ENCODE measurements around the gene SYNE1.

The SYNE1 gene

DNA sequence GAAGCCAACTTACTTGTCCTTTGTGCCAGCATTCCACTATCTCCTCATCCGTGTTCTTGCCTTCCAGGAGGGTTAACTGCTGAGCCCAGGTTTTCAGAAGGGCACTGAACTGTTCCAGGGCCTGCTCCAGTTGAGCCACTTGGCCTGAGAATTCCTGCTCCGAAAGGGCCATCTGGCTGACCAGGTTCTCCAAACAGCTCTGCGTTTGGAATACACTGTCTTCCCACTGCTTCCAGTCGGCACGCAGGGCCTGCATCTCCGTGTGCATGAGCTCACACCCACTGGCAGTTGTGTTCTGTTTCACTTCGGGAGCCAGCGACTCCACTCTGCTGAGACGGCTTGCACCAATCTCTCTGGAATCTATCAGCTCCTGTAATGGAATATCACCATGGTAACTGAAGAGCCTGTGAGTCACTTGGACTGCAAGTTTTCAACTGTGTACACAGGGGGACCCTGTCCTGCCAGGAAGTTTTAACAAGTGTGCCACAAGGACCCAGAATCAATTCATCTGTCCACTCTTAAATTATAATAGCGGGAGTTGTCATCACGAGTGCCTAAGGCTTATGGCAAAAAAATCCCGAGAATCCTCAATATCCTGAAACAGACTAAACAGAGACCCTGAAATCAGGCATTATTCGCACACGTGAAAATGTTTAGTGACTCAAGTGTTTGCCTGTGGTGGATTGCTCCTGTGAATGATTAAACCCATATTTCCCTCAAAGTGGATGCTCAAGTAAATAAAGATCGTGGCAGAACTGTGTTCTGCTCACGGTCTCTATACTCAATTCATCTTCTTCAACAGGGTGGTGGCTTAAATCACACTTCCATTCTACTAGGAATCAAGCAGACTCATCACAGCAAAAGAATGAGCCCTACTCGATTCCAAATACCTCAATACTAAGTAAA is 255.9 kb downstream of the SYNE1 start:
- no peaks in the 10 kb centered on the region for H3K4me1 Mint-ChIP-seq
- H3K9me3 Mint-ChIP-seq: no peaks in the 10 kb centered on the region
- H3K4me3 Mint-ChIP-seq: no peak overlapping the region
- no peak for DNase-seq
- no peak overlapping the region for H3K27ac Mint-ChIP-seq
- CTCF ChIA-PET: no interaction called here
- peaks cover 10% of the 10 kb centered on the region for H3K27me3 Mint-ChIP-seq
- H3K36me3 Mint-ChIP-seq: no peaks in the 10 kb centered on the region

DNA sequence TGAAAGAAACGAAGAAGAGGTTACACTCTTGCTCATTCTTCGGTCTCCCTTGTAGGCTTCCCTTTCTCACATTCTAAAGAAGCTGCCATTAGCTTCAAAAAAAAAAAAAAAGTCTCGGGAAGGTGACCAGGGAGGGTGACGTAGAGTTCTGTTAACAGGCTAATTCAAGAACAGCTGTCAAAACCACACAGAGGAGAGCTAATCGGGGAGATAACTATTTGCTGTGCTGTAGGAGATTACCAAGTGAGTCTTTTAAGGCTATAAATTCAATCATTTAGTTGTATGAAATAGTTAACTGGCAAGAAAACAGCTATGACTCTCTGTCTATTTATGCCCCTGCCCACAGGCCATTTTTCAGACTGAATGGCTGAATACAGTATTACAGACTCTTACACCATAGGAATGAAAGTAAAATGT is 256.8 kb downstream of the SYNE1 start:
- Mint-ChIP-seq H3K27ac (no peak overlapping the region), H3K9me3 (no peaks in the 10 kb centered on the region), H3K4me3 (no peak overlapping the region), H3K36me3 (no peaks in the 10 kb centered on the region), H3K4me1 (no peaks in the 10 kb centered on the region), H3K27me3 (peaks cover 10% of the 10 kb centered on the region)
- no peak for DNase-seq
- CTCF ChIA-PET: no interaction called here

DNA sequence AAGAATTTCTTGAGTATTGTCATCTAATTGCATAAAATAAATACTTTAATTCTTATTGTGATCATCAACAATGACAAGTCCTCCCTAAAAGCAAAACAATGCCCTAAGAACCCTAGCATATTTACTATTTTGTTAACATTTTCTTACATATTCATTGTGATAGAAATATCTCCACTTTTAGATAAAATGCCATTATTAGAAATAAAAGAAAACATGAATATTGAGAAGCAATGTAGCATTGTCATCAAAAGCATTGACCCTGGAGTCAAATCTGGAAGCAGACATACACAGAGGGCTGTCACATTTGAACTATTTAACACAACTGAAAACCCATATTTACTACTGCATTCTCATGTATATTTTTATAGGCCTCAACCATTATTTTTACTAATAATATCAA is 257.7 kb downstream of the SYNE1 start:
- CTCF ChIA-PET: no interaction called here
- Mint-ChIP-seq H3K4me3 (no peak overlapping the region), H3K36me3 (no peaks in the 10 kb centered on the region), H3K27me3 (peaks cover 10% of the 10 kb centered on the region), H3K4me1 (no peaks in the 10 kb centered on the region), H3K27ac (no peak overlapping the region), H3K9me3 (no peaks in the 10 kb centered on the region)
- no peak for DNase-seq

DNA sequence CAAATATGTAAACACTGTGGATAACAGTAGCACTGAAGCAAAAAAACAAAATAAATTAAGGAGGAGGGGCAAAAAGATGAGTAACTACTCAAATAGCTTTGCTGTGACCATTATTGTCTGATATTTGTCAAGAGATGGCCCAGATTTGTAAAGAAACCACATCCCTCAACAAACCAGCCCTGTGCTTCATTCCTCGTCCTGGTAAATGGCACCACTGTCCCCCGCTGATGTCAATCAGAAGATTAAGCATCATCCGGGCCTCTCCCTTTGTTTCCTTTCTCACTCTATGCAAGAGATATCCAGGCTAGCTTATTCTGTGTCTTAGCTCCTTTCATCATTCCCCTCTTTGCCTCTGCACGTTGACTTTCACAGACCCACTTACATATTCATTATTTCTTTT is 259.0 kb downstream of the SYNE1 start:
- Mint-ChIP-seq H3K4me1 (no peaks in the 10 kb centered on the region), H3K27me3 (peaks cover 10% of the 10 kb centered on the region), H3K4me3 (no peak overlapping the region), H3K36me3 (no peaks in the 10 kb centered on the region), H3K27ac (no peak overlapping the region), H3K9me3 (no peaks in the 10 kb centered on the region)
- CTCF ChIA-PET: no interaction called here
- DNase-seq: no peak

DNA sequence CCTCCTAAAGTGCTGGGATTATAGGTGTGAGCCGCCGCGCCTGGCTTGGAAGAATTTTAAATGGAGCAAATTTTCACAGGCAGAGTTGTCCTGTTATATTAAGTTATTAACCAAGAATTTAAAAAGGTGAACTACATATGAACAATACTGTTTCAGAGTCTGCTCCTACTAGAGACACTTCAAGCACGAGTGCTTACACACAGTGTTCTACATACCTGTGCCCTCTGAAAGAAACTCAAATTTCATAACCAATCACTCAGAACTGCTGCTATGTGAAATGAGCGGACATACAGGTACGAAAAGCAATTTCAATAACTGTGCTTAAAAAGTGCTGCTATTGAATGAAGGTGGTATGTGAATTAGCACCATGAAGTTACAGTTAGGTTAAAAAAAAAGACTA is 262.0 kb downstream of the SYNE1 start:
- CTCF ChIA-PET: no interaction called here
- H3K9me3 Mint-ChIP-seq: no peaks in the 10 kb centered on the region
- no peak overlapping the region for H3K4me3 Mint-ChIP-seq
- DNase-seq: no peak
- no peak overlapping the region for H3K27ac Mint-ChIP-seq
- H3K36me3 Mint-ChIP-seq: no peaks in the 10 kb centered on the region
- H3K4me1 Mint-ChIP-seq: no peaks in the 10 kb centered on the region
- H3K27me3 Mint-ChIP-seq: peaks cover 9% of the 10 kb centered on the region

DNA sequence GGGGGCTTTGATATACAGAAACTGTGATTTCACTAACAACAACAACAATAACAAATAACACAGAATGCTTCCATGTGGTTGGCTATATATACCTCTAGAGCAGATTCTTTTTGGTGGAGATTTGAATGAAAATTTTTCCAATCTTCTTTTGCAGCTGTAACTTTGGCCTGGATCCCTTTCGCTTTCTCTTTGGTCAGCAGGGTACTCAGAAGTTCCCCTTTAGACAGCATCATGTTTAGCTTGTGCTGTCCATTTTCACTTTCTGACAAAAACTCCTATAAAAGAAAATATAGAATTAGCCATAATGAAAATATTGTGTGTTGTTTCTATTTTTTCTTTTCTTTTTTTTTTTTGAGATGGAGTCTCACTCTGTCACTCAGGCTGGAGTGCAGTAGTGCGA is 264.2 kb downstream of the SYNE1 start:
- Mint-ChIP-seq H3K27ac (no peak overlapping the region), H3K4me1 (no peaks in the 10 kb centered on the region), H3K36me3 (no peaks in the 10 kb centered on the region), H3K27me3 (peaks cover 9% of the 10 kb centered on the region), H3K4me3 (no peak overlapping the region), H3K9me3 (no peaks in the 10 kb centered on the region)
- CTCF ChIA-PET: no interaction called here
- no peak for DNase-seq

DNA sequence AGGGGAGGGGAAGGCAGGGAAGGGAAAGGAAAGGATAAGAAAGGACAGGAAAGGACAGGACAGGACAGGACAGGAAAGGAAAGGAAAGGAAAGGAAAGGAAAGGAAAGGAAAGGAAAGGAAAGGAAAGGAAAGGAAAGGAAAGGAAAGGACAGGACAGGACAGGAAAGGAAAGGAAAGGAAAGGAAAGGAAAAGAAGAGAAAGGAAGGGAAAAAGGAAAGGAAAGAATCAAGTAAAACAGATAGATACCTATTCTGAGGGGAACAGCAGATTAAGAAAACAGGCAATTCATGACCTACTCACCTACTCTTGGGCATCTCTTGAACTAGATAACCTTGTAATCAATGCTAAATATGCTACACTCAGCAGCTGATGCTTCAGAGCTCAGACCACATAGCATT is 265.4 kb downstream of the SYNE1 start:
- DNase-seq: no peak
- H3K27me3 Mint-ChIP-seq: peaks cover 13% of the 10 kb centered on the region
- H3K4me1 Mint-ChIP-seq: no peaks in the 10 kb centered on the region
- H3K9me3 Mint-ChIP-seq: no peaks in the 10 kb centered on the region
- CTCF ChIA-PET: no interaction called here
- no peak overlapping the region for H3K27ac Mint-ChIP-seq
- H3K4me3 Mint-ChIP-seq: no peak overlapping the region
- no peaks in the 10 kb centered on the region for H3K36me3 Mint-ChIP-seq

DNA sequence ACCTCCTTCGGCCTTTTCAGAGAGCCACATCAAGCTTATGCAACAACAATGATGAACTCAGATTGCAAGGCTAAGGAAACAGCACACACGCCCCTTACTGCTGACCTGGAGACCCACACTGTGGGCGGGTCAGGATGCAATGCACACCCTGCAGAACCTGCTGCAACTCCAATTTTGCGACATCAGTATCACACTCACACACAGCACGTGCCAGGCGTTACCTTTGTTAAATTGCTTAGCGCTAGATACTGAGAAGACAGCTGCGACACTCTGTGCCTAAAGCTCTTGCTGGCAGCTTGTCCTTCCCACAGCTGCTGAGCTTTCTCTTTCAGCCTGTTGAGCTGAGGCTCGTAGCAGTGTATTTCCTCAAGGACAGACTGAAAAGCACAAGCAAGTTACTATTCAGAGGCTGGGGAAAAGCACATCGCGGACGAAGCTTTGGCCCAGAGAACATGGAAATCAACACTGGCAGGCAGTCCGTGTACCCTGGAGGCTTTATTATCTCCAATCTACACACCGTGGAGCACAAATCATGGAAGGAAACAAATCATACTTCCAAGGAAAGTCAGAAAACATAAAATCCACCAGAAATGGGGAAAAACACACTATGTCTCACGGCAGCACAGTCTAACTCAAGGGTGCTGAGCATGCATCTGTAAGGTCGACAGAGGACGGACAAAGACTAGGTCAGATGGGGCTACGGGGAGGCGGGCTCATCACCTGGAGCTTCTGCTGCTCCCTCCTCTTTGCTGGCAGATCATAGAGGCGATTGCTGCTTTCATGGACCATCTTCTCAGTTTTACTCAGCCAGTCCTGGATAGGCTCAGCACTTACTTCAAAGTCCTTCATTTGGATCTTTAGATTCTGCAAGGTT is 268.2 kb downstream of the SYNE1 start:
- no peak overlapping the region for H3K4me3 Mint-ChIP-seq
- no peak for DNase-seq
- no peak overlapping the region for H3K27ac Mint-ChIP-seq
- CTCF ChIA-PET: interaction anchor here (1.7 kb wide), 1 partner anchor 31 kb away, joined by 6 read pairs; no protein-coding TSS in a partner anchor
- H3K36me3 Mint-ChIP-seq: no peaks in the 10 kb centered on the region
- no peaks in the 10 kb centered on the region for H3K9me3 Mint-ChIP-seq
- peaks cover 13% of the 10 kb centered on the region for H3K27me3 Mint-ChIP-seq
- H3K4me1 Mint-ChIP-seq: no peaks in the 10 kb centered on the region

DNA sequence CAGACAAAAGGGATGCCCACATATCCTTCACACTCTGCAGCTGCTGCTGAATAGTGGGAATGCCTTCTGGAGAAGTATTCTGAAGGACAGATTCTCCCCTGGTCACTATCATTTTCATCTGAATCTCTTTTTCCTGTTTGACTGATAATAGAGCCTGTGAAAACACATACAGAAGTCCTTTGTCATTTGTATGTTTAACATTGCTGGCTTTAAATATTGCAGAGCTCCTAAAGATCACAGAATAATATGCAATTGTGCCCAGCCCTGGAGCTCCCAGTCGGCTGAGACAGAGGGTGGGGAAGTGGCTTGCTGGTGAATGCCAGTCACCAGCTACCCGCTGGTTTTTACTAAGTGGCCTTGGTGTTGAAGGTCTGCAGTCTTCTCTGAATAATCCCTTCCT is 272.3 kb downstream of the SYNE1 start:
- CTCF ChIA-PET: no interaction called here
- Mint-ChIP-seq H3K4me1 (no peaks in the 10 kb centered on the region), H3K9me3 (no peaks in the 10 kb centered on the region), H3K27me3 (peaks cover 10% of the 10 kb centered on the region), H3K4me3 (no peak overlapping the region), H3K36me3 (no peaks in the 10 kb centered on the region), H3K27ac (no peak overlapping the region)
- no peak for DNase-seq

DNA sequence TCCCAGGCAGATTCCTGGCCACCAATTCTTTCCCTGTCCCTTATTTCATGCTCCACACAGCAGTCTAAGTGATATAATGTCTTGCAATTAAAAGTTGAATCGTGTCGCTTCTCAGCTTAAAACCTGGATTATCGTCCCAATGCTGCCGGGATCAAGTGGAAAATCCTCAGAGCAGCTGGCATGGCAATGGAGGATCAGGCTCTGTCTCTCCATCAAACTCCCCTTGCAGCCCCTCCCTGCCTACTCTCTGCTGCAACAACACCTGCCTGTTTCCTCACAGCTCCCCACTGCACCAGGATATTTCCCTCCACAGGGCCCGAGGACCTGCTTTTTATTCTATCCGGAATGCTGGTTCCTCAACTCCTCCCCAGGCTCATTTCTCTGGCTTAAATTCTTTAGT is 277.1 kb downstream of the SYNE1 start:
- H3K36me3 Mint-ChIP-seq: no peaks in the 10 kb centered on the region
- no peak overlapping the region for H3K4me3 Mint-ChIP-seq
- H3K9me3 Mint-ChIP-seq: no peaks in the 10 kb centered on the region
- no peaks in the 10 kb centered on the region for H3K27me3 Mint-ChIP-seq
- H3K4me1 Mint-ChIP-seq: no peaks in the 10 kb centered on the region
- no peak overlapping the region for H3K27ac Mint-ChIP-seq
- no peak for DNase-seq
- CTCF ChIA-PET: no interaction called here

DNA sequence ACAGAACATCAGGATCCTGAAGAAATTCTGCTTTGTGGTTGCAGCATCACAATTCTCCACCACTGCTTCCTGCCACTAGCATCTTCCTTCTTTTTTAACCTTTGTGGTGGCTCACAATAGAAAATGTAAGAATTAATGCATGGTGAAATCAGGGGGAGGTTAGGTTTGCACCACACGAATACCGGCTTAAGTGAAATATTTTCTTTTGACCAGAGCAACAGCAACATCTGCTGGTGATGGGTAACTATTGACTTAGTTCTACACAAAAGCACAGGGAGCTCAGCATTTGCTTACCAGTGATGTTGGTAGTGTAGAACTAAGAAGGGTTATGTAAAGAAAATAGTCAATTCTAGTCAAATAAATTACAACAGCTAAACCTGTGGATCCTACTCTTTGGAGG is 280.5 kb downstream of the SYNE1 start:
- Mint-ChIP-seq H3K4me3 (no peak overlapping the region), H3K4me1 (no peaks in the 10 kb centered on the region), H3K27me3 (no peaks in the 10 kb centered on the region), H3K9me3 (no peaks in the 10 kb centered on the region), H3K27ac (no peak overlapping the region), H3K36me3 (no peaks in the 10 kb centered on the region)
- CTCF ChIA-PET: interaction anchor here (0.6 to 1.5 kb wide), 15 partner anchors 9 to 767 kb away, joined by 3 to 7 read pairs (median 3); no protein-coding TSS in a partner anchor
- no peak for DNase-seq

DNA sequence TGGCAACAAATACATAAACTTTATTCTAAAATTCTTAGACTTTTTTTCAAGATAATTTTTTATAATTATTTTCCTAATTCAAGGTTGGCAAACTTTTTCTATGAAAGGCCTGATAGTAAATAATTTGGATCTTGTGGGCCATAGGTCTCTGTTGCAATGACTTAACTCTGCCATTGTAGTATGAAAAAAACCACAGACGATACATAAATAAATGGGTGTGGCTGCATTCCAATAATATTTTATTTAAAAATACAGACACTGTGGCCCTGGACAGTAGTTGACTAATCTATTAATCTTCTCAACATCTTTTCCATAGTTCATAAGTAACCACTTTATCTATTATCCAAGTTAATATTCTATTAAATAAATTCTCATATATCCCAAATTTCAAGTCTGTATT is 281.1 kb downstream of the SYNE1 start:
- no peaks in the 10 kb centered on the region for H3K36me3 Mint-ChIP-seq
- no peaks in the 10 kb centered on the region for H3K9me3 Mint-ChIP-seq
- H3K27me3 Mint-ChIP-seq: no peaks in the 10 kb centered on the region
- no peak overlapping the region for H3K4me3 Mint-ChIP-seq
- H3K4me1 Mint-ChIP-seq: no peaks in the 10 kb centered on the region
- CTCF ChIA-PET: no interaction called here
- no peak overlapping the region for H3K27ac Mint-ChIP-seq
- no peak for DNase-seq

DNA sequence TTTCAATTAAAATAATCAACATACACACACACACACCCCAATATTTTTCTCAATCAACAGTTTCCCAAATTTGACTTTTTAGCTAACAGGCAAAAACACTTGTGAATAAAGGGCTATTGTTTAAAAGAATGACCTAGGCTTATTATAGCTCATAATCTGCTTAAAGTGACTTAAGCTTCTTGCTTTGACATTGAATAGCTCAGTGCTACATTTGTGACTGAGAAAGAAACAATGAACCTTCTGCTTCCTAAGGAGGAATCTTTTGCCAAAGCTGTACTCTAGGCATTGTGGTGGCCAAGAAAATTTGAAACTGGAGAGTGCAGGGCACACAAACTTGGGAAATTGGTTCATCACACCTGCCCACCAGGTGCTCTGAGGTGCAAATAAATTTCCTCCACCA is 282.0 kb downstream of the SYNE1 start:
- CTCF ChIA-PET: interaction anchor here (0.9 to 1.3 kb wide), 3 partner anchors 17 to 665 kb away, joined by 3 to 4 read pairs (median 3); no protein-coding TSS in a partner anchor
- no peaks in the 10 kb centered on the region for H3K4me1 Mint-ChIP-seq
- no peaks in the 10 kb centered on the region for H3K36me3 Mint-ChIP-seq
- no peaks in the 10 kb centered on the region for H3K9me3 Mint-ChIP-seq
- DNase-seq: no peak
- H3K27ac Mint-ChIP-seq: no peak overlapping the region
- H3K4me3 Mint-ChIP-seq: no peak overlapping the region
- no peaks in the 10 kb centered on the region for H3K27me3 Mint-ChIP-seq

DNA sequence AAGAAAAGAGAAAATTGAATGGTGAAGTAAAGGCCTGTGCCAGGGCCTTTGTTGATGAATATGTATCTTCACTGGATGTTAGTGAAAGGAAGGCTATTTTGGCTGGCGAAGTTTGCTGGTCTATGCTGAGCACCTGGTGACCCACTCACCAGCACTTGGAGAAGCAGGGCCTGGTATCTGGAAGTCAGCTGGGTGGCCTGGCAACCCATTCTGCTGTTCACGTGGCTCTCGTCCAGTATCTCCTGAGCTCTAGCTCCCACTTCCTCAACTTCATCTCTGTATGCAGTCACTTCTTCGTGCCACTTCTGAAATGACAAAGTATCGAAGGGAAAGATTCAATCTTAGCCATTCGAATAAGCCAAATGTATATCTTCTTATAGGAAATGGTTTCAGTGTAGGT is 283.7 kb downstream of the SYNE1 start:
- H3K36me3 Mint-ChIP-seq: no peaks in the 10 kb centered on the region
- no peaks in the 10 kb centered on the region for H3K9me3 Mint-ChIP-seq
- no peak overlapping the region for H3K27ac Mint-ChIP-seq
- H3K4me1 Mint-ChIP-seq: no peaks in the 10 kb centered on the region
- no peaks in the 10 kb centered on the region for H3K27me3 Mint-ChIP-seq
- CTCF ChIA-PET: interaction anchor here (1.1 kb wide), 1 partner anchor 15 kb away, joined by 3 read pairs; no protein-coding TSS in a partner anchor
- no peak overlapping the region for H3K4me3 Mint-ChIP-seq
- no peak for DNase-seq
